Calu3 (cell line): ENCODE measurements around the gene FBP1. TPM values are rescaled to one million over a fixed set of nuclear protein-coding genes. Genes with fewer than 3 reads are reported as not detected.

ENCODE experiments used
- BruUV-seq: library from RNA; stranded (reverse); fragments of 400-500 nt; replicated peaks from 2 replicates; lab custom pipeline; 2021; lab: Mats Ljungman, UMichigan
- CTCF ChIA-PET: fragments of 300-600 bp; sonication (Branson Sonifier 250); formaldehyde crosslinking; loops from one replicate; lab custom pipeline; 2022; ENCODE audit warnings: antibody characterized with exemption; lab: Charles Lee
- DNase-seq: peaks from one replicate; pipeline ENCODE4 v3.0.0; 2022
- H3K27ac Mint-ChIP-seq: one replicate; pipeline ENCODE4 v1.8.0; 2022; ENCODE audit warnings: mixed read lengths; ENCODE audit not compliant: unreplicated experiment
- H3K27me3 Mint-ChIP-seq: one replicate; pipeline ENCODE4 v1.8.0; 2022; ENCODE audit warnings: mixed read lengths; ENCODE audit not compliant: unreplicated experiment
- H3K36me3 Mint-ChIP-seq: one replicate; pipeline ENCODE4 v1.8.0; 2022; ENCODE audit warnings: mild to moderate bottlenecking, moderate library complexity, mixed read lengths; ENCODE audit not compliant: insufficient read depth, unreplicated experiment
- H3K4me1 Mint-ChIP-seq: one replicate; pipeline ENCODE4 v1.8.0; 2022; ENCODE audit warnings: mild to moderate bottlenecking, low read depth, mixed read lengths; ENCODE audit not compliant: unreplicated experiment
- H3K4me3 Mint-ChIP-seq: one replicate; pipeline ENCODE4 v1.8.0; 2022; ENCODE audit warnings: mild to moderate bottlenecking, low read depth, moderate library complexity, mixed read lengths; ENCODE audit not compliant: unreplicated experiment
- H3K9me3 Mint-ChIP-seq: one replicate; pipeline ENCODE4 v1.8.0; 2022; ENCODE audit warnings: low read depth, mixed read lengths; ENCODE audit not compliant: unreplicated experiment
- intact Hi-C: fragments of 100-400 bp; cut with micrococcal nuclease; formaldehyde crosslinking; loops from one replicate; pipeline ENCODE4 v1.10.0; 2022; ENCODE audit not compliant: unreplicated experiment
- total RNA-seq: library from RNA; stranded (reverse); gene quantifications from 2 replicates; pipeline ENCODE4 v1.2.3, GENCODE V29; 2022
- TF ChIP-seq, protein P1 (sequence below): fragments of 200-600 bp; IDR thresholded peaks from one replicate; pipeline ENCODE4 v1.8.0; 2022; ENCODE audit warnings: antibody characterized with exemption; ENCODE audit not compliant: unreplicated experiment

The FBP1 gene
- total RNA-seq, 1 experiment from 2014 or later, result 7.7 TPM

DNA sequence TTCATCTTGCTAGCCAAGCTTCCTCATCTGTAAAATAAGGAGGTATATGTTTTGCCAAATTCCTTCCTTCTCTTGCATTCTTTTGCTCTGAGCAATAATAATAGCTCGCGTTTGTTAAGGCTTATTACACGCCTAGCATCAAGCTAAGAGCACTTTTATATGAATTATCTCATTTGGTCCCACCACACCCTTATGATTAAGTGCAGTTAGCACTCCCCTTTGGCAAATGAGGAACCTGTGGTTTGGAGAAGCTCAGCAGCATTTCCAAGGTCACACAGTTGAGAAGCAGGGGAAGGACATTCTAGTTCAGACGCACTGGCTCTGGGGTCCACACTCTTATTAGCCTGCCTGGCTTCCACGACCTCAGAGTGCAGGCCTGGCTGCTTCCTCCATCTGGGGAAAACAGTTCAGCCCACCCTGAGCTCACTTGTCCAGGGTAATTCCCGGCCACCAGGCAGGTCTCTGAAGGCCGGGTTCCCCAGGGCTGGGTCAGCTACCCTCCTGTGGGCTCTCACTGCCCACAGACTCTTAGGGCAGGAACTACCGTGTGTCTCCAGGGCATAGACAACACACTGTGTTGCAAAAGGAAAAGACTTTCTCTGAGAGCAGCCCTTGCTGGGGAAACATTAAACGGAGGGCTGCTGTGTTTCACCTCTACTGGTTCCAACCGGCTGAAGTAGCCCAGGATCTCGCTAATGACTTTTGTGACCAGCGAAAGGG lies 9.9 kb upstream of the FBP1 start:
- H3K27ac Mint-ChIP-seq, result no peak overlapping the region
- H3K4me3 Mint-ChIP-seq, result no peak overlapping the region
- TF ChIP-seq, protein P1, sequence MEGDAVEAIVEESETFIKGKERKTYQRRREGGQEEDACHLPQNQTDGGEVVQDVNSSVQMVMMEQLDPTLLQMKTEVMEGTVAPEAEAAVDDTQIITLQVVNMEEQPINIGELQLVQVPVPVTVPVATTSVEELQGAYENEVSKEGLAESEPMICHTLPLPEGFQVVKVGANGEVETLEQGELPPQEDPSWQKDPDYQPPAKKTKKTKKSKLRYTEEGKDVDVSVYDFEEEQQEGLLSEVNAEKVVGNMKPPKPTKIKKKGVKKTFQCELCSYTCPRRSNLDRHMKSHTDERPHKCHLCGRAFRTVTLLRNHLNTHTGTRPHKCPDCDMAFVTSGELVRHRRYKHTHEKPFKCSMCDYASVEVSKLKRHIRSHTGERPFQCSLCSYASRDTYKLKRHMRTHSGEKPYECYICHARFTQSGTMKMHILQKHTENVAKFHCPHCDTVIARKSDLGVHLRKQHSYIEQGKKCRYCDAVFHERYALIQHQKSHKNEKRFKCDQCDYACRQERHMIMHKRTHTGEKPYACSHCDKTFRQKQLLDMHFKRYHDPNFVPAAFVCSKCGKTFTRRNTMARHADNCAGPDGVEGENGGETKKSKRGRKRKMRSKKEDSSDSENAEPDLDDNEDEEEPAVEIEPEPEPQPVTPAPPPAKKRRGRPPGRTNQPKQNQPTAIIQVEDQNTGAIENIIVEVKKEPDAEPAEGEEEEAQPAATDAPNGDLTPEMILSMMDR, result no peak
- no TSS peak for BruUV-seq
- CTCF ChIA-PET, result interaction anchor here (0.9 to 1.2 kb wide), 2 partner anchors 11 to 20 kb away, joined by 3 to 8 read pairs; no protein-coding TSS in a partner anchor
- DNase-seq, result no peak
- no peaks in the 10 kb centered on the region for H3K9me3 Mint-ChIP-seq
- H3K36me3 Mint-ChIP-seq, result no peaks in the 10 kb centered on the region
- H3K4me1 Mint-ChIP-seq, result peaks cover 39% of the 10 kb centered on the region
- intact Hi-C loops, result no loop called here
- H3K27me3 Mint-ChIP-seq, result no peaks in the 10 kb centered on the region

- Mint-ChIP-seq H3K4me3 (no peak overlapping the region), H3K36me3 (no peaks in the 10 kb centered on the region), H3K9me3 (no peaks in the 10 kb centered on the region), H3K4me1 (peaks cover 39% of the 10 kb centered on the region), H3K27me3 (no peaks in the 10 kb centered on the region), H3K27ac (no peak overlapping the region)
- TF ChIP-seq, protein P1, result no peak
- intact Hi-C loops, result no loop called here
- BruUV-seq, result no TSS peak
- CTCF ChIA-PET, result interaction anchor here (0.9 to 1.2 kb wide), 2 partner anchors 10 to 21 kb away, joined by 3 to 8 read pairs; no protein-coding TSS in a partner anchor
- DNase-seq, result no peak
Measured at GRCh38 chr9:94648185-94648584, 8.9 kb upstream of the FBP1 start.

- no peak for DNase-seq
- no peak overlapping the region for H3K4me3 Mint-ChIP-seq
- intact Hi-C loops, result no loop called here
- H3K27ac Mint-ChIP-seq, result no peak overlapping the region
- CTCF ChIA-PET, result interaction anchor here (0.6 to 0.9 kb wide), 2 partner anchors 23 to 159 kb away, joined by 4 read pairs; no protein-coding TSS in a partner anchor
- peaks cover 21% of the 10 kb centered on the region for H3K4me1 Mint-ChIP-seq
- no peaks in the 10 kb centered on the region for H3K9me3 Mint-ChIP-seq
- TF ChIP-seq, protein P1, result no peak
- BruUV-seq, result no TSS peak
- no peaks in the 10 kb centered on the region for H3K27me3 Mint-ChIP-seq
- H3K36me3 Mint-ChIP-seq, result no peaks in the 10 kb centered on the region
Measured at GRCh38 chr9:94645901-94646300, 6.6 kb upstream of the FBP1 start.

DNA sequence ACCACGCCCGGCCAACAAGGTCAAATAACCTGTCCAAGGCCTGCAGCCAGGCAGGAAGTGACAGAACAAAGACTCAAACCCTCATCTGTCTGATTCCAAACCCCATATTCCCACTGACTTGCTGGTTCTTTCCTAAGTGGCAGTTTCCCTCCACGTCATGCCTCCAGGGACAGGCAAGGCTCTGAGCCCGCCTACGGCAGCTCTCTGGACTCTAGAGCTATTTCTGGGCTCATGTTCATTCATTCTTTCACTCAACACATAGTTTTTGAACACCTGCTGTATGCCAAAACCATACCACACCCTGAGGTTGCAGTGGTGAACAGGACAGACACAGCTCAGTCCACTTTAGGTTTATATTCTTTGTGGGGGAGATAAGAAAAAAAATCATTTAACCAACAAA lies 5.2 kb upstream of the FBP1 start:
- no peak overlapping the region for H3K4me3 Mint-ChIP-seq
- no peak overlapping the region for H3K27ac Mint-ChIP-seq
- intact Hi-C loops, result no loop called here
- no peaks in the 10 kb centered on the region for H3K9me3 Mint-ChIP-seq
- DNase-seq, result no peak
- H3K4me1 Mint-ChIP-seq, result peaks cover 13% of the 10 kb centered on the region
- TF ChIP-seq, protein P1, result no peak
- CTCF ChIA-PET, result no interaction called here
- no peaks in the 10 kb centered on the region for H3K27me3 Mint-ChIP-seq
- peaks cover 3% of the 10 kb centered on the region for H3K36me3 Mint-ChIP-seq
- no TSS peak for BruUV-seq
